ENCODE data around the gene DYRK1A. TPM values are rescaled to one million over a fixed set of nuclear protein-coding genes. Genes with fewer than 3 reads are reported as not detected.

DYRK1A gene
- polyA plus RNA-seq, 3 donors = 69.3 to 74.6 (median 69.8) TPM

DNA sequence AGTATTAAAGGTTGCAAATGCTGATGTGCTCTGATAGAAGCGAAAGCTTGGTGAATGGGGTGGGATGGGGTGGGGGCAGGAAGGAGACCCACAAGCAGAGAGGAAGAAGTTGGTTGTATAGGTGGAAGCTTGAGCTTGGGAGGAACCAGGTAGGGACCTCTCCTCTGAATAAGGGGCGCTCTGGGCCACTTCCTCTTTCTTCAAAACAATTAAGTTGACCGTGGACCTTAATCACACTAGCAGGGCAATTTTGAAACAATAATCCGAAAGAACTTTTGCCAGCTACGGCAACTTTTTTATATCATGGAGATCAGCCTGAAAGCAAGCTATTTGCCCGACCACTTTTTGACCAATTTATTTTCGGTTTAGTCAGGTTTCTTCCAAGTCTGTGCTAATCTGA lies 1.9 kb upstream of the DYRK1A start:
- DNase-seq (ENCODE audit: low read depth in 3 of 3, low spot score in 2 of 3) = no peak

DNA sequence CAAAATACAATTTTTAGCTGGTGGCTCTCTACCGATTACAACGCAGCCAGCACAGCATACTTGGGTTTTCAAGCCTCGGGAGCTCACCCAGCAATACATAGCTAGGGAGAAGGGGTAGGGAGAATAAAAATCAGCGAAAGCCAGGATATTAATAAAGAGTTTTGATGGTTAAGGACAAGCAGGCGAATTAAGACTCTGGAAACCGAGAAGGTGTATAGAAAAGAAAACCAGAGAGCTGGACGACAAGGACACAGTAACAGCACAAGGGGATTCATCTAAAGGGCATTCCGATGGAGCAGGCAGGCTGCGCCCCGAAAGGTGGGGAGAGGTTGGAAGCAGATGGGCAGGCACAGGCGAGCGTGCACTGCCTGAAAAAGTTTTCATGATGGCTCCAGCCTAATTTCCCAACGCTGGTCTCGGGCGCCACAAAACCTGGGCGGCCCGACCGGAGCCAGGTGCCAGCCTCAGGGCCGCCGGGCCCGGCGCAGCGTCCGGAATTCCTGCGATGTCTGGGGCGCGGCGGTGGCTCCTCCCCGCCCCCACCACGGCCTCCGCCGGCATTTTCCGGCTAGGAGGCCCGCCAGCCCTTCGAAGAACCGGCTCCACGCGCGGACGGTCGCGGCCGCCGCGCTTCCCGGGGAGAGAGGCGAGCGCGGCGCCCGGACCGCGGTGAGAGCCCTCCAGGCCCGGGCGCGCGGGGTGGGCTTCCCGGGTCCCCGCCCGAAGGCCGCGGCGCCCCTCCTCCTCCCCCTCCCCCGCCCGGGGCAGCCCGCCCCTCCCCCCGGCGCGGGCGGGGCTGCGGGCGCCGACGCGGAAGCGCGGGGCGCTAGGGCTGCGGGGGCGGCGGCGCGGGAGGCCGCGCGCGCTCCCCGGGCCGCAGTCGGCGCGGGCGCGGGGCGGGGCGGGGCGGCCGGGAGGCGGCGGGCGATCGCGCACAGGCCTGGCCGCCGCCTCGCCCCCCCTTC lies 774 bp upstream of the DYRK1A start:
- peak in 1 of 3 donors; percentile 60 for DNase-seq (ENCODE audit: low read depth in 3 of 3, low spot score in 2 of 3)

GRCh38 chr21:37367336-37367702 lies 746 bp downstream of the DYRK1A start:
- DNase-seq (ENCODE audit: low read depth in 3 of 3, low spot score in 2 of 3) = no peak

- no peak for DNase-seq (ENCODE audit: low read depth in 3 of 3, low spot score in 2 of 3)
These were observed 1.3 kb downstream of the DYRK1A start for GRCh38 chr21:37367703-37368540.

GRCh38 chr21:37368541-37369279 lies 2.1 kb downstream of the DYRK1A start:
- no peak for DNase-seq (ENCODE audit: low read depth in 3 of 3, low spot score in 2 of 3)

- no peak for DNase-seq (ENCODE audit: low read depth in 3 of 3, low spot score in 2 of 3)
These were observed 2.8 kb downstream of the DYRK1A start for GRCh38 chr21:37369307-37369854.

- DNase-seq (ENCODE audit: low read depth in 3 of 3, low spot score in 2 of 3) = no peak
These were observed 3.8 kb downstream of the DYRK1A start for GRCh38 chr21:37370152-37371040.

GRCh38 chr21:37371041-37371397 lies 4.4 kb downstream of the DYRK1A start:
- no peak for DNase-seq (ENCODE audit: low read depth in 3 of 3, low spot score in 2 of 3)

- no peak for DNase-seq (ENCODE audit: low read depth in 3 of 3, low spot score in 2 of 3)
These were observed 5.7 kb downstream of the DYRK1A start for GRCh38 chr21:37372127-37372731.

DNA sequence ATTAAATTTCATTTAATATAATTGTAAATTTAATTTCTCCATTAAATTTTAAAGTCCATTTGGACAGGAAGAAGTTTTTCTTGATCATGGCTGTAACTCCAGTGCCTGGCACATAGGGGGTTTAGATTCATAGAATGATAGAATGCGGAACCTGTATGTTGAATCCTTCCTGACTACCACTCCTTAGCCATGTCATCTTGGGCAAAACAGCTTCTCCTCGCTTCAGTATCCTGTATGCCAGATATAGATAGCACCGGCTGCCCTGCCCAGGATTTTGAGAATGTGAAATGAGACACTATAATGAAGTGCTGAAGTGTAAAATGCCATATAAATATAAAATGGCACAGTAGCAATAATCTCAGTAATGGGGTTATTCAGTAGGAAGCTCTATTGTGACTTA lies 6.4 kb downstream of the DYRK1A start:
- DNase-seq (ENCODE audit: low read depth in 3 of 3, low spot score in 2 of 3) = no peak

DNA sequence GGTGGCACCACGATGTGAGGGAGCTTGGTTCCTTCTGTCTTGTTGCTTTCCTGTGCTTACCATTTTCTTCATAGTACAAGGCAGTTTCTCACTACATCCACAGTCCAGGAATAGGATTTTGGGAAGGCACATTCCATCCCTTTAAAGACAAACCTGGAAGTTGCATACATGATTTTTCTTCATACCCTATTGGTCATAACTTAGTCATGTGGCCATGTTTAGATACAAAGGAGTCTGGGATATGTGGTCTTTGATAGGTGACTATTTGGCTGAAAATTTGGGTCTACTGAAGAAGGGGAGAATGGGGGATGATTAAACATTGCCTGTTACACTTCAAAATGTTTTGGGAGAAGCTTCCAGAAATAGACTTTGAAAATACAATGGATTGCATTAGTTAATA lies 7.0 kb downstream of the DYRK1A start:
- no peak for DNase-seq (ENCODE audit: low read depth in 3 of 3, low spot score in 2 of 3)

GRCh38 chr21:37374027-37374426 lies 7.5 kb downstream of the DYRK1A start:
- no peak for DNase-seq (ENCODE audit: low read depth in 3 of 3, low spot score in 2 of 3)

- no peak for DNase-seq (ENCODE audit: low read depth in 3 of 3, low spot score in 2 of 3)
These were observed 9.4 kb downstream of the DYRK1A start for GRCh38 chr21:37375866-37376574.

- DNase-seq (ENCODE audit: low read depth in 3 of 3, low spot score in 2 of 3) = no peak
These were observed 12.1 kb downstream of the DYRK1A start for GRCh38 chr21:37378700-37379139.

DNA sequence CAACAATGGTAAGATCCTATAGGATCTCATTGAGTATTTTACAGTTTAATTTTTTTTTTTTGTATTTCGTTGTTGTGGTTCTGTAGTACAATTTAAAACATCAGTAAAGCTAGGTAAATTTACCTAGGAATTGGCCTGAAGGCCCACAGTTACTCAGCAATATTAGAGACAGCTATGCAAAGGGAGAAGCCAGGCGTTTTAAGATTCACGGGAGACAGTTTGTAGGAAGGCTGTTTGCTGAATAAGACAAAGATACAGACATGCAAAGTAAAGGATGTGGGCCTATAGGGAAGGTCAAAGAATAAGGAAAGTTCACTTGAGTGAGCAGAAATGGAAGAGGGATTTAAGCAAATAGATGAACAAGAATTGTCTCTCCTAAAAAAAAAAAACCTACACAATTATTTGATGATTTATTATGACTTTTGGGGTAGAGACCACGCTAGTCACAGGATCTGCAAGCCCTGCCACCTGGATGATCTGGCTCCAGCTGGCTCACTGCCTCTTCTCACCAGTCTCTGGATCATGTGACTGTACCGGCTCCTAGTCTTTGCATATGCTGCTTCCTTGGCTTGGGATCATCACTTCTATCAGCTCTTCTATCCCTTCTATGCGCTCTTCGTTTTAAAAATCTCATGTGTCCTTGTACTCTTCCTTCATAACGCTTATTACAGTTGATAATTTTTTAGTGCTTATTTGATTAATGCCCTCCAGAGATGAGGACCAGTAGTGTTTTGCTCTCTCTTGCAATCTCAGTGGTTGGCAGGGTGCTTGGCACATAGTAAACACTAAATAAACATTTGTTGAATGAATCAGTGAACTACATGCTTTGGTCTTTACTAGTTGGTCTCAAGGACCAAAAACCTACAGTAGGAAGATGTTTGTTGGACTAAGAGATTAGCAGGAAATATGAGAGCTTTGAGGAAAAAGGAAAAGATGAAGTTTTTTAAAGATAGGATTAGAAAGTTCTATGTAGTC lies 14.1 kb downstream of the DYRK1A start:
- no peak for DNase-seq (ENCODE audit: low read depth in 3 of 3, low spot score in 2 of 3)

GRCh38 chr21:37381883-37382585 lies 15.5 kb downstream of the DYRK1A start:
- no peak for DNase-seq (ENCODE audit: low read depth in 3 of 3, low spot score in 2 of 3)

- DNase-seq (ENCODE audit: low read depth in 3 of 3, low spot score in 2 of 3) = no peak
These were observed 16.5 kb downstream of the DYRK1A start for GRCh38 chr21:37383086-37383485.

Data from right renal cortex interstitium (tissue), 3 donors.